Nephron progenitor cell (in vitro differentiated cells): ENCODE data around the gene KCTD19.

Experiments used
- DNase-seq: peaks from one replicate; pipeline ENCODE4 v3.0.0; 2021
- H3K27ac Mint-ChIP-seq: 2 replicates; pipeline ENCODE4 v1.8.0; 2021; ENCODE audit warnings: mild to moderate bottlenecking, moderate library complexity, mixed read lengths
- H3K27me3 Mint-ChIP-seq: 2 replicates; pipeline ENCODE4 v1.8.0; 2021; ENCODE audit warnings: mild to moderate bottlenecking, low read depth, mixed read lengths; ENCODE audit not compliant: poor library complexity
- H3K36me3 Mint-ChIP-seq: 2 replicates; pipeline ENCODE4 v1.8.0; 2021; ENCODE audit warnings: low read depth, mixed read lengths
- H3K4me1 Mint-ChIP-seq: 2 replicates; pipeline ENCODE4 v1.8.0; 2021; ENCODE audit warnings: mixed read lengths
- H3K4me3 Mint-ChIP-seq: 2 replicates; pipeline ENCODE4 v1.8.0; 2021; ENCODE audit warnings: mild to moderate bottlenecking, moderate library complexity, mixed read lengths
- H3K9me3 Mint-ChIP-seq: 2 replicates; pipeline ENCODE4 v1.8.0; 2021; ENCODE audit warnings: mild to moderate bottlenecking, moderate library complexity, mixed read lengths
- CTCF ChIP-seq: fragments of 200-600 bp; sonication (generic); IDR thresholded peaks from 2 replicates; pipeline ENCODE4 v1.5.0; 2021; ENCODE audit warnings: antibody characterized with exemption

The KCTD19 gene

GRCh38 chr16:67280090-67281015 lies 46.2 kb downstream of the KCTD19 start:
- DNase-seq, result no peak
- Mint-ChIP-seq H3K9me3 (no peaks in the 10 kb centered on the region), H3K4me3 (no peak overlapping the region), H3K27ac (no peak overlapping the region), H3K4me1 (peaks cover 11% of the 10 kb centered on the region), H3K27me3 (peaks cover 41% of the 10 kb centered on the region), H3K36me3 (no peaks in the 10 kb centered on the region)
- TF ChIP-seq CTCF, result no peak

GRCh38 chr16:67279296-67280089 lies 47.0 kb downstream of the KCTD19 start, which contains the start of gene PLEKHG4:
PLEKHG4 (plus strand) TSS chr16:67279532; CDS start chr16:67280045, 513 bp downstream.
- Mint-ChIP-seq H3K4me3 (peak within 1 kb of the TSS; percentile 73), H3K36me3 (no peaks in the 10 kb centered on the region), H3K9me3 (no peaks in the 10 kb centered on the region), H3K4me1 (peaks cover 11% of the 10 kb centered on the region), H3K27ac (no peak within 1 kb of the TSS), H3K27me3 (peaks cover 41% of the 10 kb centered on the region)
- peak; percentile 82 for DNase-seq
- TF ChIP-seq CTCF, result peak; percentile 33

- no peaks in the 10 kb centered on the region for H3K36me3 Mint-ChIP-seq
Measured at GRCh38 chr16:67278773-67279295, 47.7 kb downstream of the KCTD19 start.

GRCh38 chr16:67277999-67278772 lies 48.4 kb downstream of the KCTD19 start:
- Mint-ChIP-seq H3K4me3 (peak overlapping the region; percentile 73), H3K27me3 (peaks cover 36% of the 10 kb centered on the region), H3K36me3 (no peaks in the 10 kb centered on the region), H3K9me3 (no peaks in the 10 kb centered on the region), H3K27ac (no peak overlapping the region), H3K4me1 (peaks cover 2% of the 10 kb centered on the region)
- TF ChIP-seq CTCF, result no peak
- DNase-seq, result no peak

More at GRCh38 chr16:67278773-67279295, 47.7 kb downstream of the KCTD19 start:
- peaks cover 40% of the 10 kb centered on the region for H3K27me3 Mint-ChIP-seq
- TF ChIP-seq CTCF, result no peak
- H3K9me3 Mint-ChIP-seq, result no peaks in the 10 kb centered on the region
- peaks cover 8% of the 10 kb centered on the region for H3K4me1 Mint-ChIP-seq
- DNase-seq, result no peak
- H3K27ac Mint-ChIP-seq, result no peak overlapping the region
- peak overlapping the region; percentile 73 for H3K4me3 Mint-ChIP-seq

GRCh38 chr16:67277294-67277998 lies 49.1 kb downstream of the KCTD19 start:
- no peaks in the 10 kb centered on the region for H3K9me3 Mint-ChIP-seq
- peaks cover 30% of the 10 kb centered on the region for H3K27me3 Mint-ChIP-seq
- no peak for TF ChIP-seq CTCF
- no peaks in the 10 kb centered on the region for H3K4me1 Mint-ChIP-seq
- H3K36me3 Mint-ChIP-seq, result no peaks in the 10 kb centered on the region
- DNase-seq, result no peak
- H3K4me3 Mint-ChIP-seq, result no peak overlapping the region
- no peak overlapping the region for H3K27ac Mint-ChIP-seq
